GM12872 (cell line): ENCODE results near the gene SFXN3.

Experiments
- TF ChIP-seq, protein P1 (sequence below): IDR thresholded peaks from 3 replicates; pipeline ENCODE4 v1.5.1; 2011; ENCODE audit warnings: low read depth, mild to moderate bottlenecking, low read length, moderate library complexity; ENCODE audit not compliant: insufficient read depth

The SFXN3 gene

DNA sequence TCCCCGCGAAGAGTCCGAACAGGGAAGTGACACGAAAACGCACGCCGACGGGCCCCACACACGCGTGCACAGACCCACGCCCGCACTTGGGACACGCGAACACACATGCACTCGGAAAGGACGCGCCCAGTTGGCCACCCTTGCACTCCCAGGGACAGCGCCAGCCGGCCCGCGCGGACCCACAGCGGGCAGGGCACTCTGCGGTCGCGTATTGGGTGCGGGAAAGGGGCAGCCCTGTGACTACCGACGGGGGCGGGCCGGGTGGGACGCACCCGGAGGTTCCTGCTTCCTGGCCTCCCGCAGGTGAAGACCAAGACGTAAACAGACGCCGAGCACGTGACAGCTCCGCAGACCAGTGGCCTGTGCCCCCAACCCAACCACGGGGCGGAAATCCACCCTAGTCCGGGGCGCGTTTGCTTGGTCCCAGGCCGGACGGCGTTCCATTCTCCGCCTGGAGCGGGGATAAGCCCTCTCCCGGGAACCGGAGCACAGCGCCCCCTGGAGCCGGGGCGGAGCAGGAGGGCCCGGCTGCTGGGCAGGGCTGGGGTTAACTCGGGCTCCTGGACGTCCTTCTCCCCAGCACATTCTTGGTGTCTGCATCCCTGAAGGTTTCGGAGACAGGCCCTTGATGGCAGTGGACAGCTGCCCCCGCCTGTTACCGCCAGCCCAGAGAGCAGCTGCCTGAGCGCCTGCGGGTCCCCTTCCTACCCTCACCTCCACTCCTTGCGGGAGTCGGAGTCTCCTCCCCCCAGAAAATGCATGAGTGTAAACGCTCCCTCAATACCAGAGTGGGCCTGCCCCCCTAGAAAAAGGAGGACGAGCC lies 33.5 kb upstream of the SFXN3 start:
- TF ChIP-seq, protein P1, sequence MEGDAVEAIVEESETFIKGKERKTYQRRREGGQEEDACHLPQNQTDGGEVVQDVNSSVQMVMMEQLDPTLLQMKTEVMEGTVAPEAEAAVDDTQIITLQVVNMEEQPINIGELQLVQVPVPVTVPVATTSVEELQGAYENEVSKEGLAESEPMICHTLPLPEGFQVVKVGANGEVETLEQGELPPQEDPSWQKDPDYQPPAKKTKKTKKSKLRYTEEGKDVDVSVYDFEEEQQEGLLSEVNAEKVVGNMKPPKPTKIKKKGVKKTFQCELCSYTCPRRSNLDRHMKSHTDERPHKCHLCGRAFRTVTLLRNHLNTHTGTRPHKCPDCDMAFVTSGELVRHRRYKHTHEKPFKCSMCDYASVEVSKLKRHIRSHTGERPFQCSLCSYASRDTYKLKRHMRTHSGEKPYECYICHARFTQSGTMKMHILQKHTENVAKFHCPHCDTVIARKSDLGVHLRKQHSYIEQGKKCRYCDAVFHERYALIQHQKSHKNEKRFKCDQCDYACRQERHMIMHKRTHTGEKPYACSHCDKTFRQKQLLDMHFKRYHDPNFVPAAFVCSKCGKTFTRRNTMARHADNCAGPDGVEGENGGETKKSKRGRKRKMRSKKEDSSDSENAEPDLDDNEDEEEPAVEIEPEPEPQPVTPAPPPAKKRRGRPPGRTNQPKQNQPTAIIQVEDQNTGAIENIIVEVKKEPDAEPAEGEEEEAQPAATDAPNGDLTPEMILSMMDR = peak; percentile 90

DNA sequence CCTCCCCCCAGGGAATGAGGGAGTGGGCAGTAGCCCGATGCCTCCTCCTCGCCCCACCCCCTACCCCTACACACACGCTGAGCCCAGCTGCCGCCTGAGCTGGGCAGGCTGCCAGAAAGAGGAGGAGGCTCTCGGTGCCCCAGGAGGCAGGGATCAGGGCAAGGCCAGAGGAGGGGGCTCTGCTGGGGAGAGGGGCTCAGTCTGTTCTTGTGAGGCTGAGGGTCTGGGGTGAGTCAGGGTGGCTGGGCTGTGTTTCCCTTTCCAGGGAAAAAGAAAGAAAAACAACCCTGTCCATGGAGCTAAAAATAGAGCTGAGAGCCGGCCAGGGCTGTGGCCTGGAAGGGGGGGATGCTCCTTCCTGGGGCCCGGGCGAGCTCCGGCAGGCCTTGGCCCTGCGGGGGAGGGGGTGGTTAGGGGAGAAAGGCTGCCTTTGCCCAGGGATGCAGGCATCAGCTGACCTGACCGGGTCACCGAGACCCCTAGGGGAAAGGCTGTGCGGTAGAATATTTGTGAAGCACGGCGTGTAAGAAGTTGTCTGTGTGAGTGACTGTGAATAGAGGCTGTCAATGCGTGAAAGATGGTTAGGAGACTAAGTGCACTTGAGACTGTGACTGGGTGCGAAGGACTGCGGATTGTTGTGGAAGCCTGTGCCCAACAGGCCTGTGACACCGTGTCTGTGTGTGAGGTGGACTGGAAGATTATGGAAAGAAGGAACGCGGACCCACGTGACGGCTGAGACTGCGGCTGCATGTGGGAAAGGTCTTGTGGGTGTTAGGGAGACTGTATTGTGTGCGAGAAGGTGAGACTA lies 32.6 kb upstream of the SFXN3 start:
- TF ChIP-seq, protein P1 = no peak

DNA sequence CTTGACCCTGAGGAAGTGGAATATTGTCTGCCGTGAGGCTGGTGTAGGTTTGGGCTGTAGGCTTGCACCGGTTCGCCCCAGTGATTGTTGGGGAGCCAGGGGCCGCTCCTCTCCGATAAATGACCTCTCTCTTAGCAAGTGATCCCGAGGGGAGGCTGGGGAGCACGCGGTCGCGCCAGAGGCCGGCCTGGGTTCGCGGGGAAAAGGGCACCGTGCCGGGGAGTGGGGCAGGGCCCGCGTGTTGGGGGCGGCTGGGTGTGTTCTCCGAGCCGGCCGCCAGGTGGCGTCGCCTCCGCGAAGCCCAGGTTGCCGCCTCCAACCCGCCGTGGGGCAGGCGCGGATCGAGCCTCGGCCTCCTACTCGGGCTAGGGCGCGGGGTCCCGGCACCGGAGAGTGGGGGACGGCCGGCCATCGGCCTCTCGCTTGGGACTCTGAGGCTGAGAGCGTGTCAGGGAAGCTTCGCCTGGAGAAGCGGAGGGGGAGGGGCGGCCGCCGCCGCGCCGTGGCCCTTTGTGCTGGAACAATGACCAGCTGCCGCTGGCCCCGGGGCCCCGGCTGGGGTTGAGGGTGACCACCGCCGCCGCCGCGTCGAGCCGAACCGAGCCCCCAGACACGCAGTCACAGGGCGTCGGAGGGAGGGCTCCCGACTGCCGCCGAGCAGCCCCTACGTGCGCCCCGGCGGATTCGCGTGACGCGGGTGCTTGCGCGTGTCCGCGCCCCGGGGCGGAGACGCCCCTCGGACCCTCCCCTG lies 31.9 kb upstream of the SFXN3 start:
- TF ChIP-seq, protein P1 = peak; percentile 81

DNA sequence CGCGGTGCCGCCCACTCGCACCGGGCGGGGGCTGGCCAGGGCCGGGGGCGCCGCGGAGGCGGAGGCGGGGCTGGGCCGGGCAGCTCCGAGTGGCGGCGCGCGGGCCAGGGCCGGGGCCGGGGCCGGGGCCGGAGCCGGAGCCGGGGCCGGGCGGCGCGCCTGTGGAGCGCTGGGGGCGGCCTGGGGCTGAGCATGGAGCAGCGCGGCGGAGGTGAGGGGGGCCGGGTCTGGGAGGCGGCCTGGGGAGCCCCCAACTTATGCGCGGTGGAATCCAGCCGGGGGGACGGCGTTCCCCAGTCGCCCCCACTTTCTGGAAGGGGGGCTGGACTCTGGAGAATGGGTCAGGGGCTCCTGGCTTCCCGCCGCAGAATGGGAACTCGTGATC lies 31.3 kb upstream of the SFXN3 start, which contains the start of gene LZTS2:
TSS of gene LZTS2 (plus strand) at position 67 of the 385 bp plus-strand sequence. CDS start 2,731 bp downstream, outside the sequence.
- TF ChIP-seq, protein P1 = no peak

DNA sequence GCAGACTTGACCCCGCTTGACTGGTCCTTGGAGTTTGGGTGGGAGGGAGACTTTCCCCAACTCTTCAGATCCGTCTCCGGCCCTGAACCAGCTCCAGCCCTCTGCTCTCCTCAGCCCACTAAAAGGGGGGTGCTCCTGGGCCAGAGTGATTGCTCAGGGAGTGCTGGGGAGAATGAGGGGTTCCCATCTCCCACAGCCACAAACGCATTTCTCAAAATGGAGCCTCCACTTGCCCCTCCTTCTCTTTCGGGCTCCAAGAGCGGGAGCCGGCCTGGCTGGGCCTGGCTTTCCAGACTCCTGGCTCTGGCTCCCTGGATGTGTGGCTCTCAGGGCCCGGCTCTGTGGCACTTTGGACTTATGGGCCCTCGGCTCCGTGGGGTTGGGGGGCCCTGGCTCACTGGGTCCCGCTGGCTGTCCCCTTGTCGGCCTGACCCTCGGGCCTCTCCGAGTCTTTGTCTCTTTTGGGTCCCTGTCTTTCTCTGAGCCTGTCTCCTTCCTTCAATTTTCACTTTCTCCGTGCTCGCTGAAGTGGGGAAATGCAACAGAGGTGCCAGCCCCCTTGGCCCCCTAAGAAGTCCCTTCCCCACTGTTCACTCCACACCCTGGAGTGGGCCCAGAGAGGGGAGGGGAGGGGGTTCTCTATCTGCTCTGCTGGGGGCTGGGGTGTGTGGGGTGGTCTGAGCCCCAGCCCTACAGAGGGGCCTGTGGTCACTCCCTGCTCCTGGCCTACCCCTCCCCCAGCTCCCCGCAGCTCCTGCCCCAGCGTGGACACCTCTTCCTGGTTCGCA lies 30.7 kb upstream of the SFXN3 start:
- TF ChIP-seq, protein P1 = no peak

DNA sequence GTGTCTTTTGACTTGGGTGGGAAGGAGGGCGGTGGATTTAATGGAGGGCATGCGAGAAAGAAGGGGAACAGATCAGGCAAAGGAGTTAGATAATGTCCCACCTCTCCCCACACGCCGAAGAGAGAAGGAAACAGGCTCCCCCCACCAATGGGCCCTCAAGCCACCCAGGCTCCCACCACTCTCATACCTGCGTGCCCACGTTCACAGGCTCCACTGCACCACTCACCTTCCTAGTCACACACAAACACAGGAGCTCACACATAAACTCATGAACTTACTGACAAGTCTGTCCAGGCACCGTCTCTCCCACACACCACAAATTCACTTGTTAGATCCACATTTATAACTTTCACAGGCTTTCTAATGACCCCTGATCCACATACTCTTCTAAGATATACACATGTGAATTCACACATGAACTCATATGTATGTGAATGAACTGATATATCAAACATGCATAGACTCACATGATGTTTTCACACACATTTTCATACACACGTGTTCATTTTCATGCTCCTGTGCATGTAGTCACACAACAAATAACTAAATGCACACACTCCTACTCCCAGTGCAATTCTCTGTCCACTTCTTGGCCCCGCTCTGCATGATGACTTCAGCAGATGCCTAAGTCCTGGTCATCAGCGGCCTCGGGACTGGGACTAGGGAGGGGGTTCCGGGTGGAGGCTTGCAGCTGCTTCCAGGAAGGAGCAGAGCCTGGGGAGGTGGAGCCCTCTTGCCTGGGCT lies 29.9 kb upstream of the SFXN3 start:
- TF ChIP-seq, protein P1 = no peak
